ENCODE measurements around the gene UBL4B. TPM values are rescaled to one million over a fixed set of nuclear protein-coding genes. Genes with fewer than 3 reads are reported as not detected.

Gene UBL4B
- total and polyA plus RNA-seq, 2 donors (not counting 1 experiment from before 2014, with no cell fraction given), result not detected

DNA sequence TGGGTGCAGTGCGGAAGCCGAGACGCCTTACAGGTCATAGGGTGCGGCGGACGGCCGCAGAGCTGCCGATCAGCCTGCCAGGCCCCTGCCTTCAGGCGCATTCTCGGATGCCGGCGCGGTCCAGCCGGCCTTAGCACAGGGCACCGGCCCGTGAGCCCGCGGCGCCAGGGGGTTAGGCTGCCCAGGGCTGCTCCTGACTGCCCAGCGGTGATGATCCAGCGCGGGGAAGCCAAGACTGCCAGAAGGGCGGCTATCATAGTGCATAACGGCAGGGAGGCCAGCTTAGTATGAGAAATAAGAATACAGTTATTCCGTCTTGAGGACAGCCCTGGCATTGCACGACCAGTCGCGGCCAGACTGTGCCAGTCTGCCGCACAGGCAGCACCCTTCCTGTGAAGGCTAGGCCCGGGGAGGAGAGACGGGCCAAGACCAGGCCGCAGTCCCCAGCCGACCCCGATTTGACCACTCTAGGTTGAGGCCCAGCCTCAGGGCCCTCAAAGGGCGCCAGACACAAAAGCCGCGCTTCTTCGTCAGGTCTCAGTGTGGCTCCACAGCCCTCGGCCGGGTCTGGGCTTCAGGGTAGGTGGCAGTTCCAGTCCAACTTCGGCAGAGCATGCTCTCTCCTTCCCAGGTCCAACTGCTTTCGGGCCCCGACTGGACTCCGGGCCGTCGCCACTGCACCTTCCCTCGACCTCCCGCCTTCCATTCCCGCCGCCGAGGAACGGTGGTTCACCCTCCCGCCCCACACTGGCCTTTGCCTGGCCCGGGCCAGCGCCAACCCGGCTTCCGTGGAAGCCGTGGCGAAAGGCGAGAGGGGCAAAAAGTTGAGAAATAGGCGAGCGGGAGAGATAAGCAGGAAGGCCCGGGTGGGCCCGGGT is 42.6 kb upstream of the UBL4B start:
- Histone ChIP-seq H4K20me1 (ENCODE audit: control insufficient read depth, insufficient read depth, low read length, poor library complexity, severe bottlenecking) (peaks cover 4% of the 10 kb centered on the region), H2AFZ (ENCODE audit: insufficient read depth, low read depth, low read length, poor library complexity, severe bottlenecking) (peak overlapping the region; percentile 53), H3K27me3 (replicated peaks in 1 of 4; ENCODE audit: control extremely low read depth in 1 of 4, control insufficient read depth in 3 of 4, insufficient read depth in 4 of 4, low read length in 3 of 4) (peaks cover 0 to 68% (median 45%) of the 10 kb centered on the region in 4 experiments), H3K4me2 (replicated peaks; ENCODE audit: low read depth, low read length, poor library complexity, severe bottlenecking) (peak overlapping the region; percentile 81), H3K9ac (ENCODE audit: low read length) (peak overlapping the region; percentile 35), H3K9me3 (ENCODE audit: control extremely low read depth in 1 of 3, control insufficient read depth in 2 of 3, insufficient read depth in 1 of 3, low read length in 2 of 3) (peaks cover 0 to 35% (median 0%) of the 10 kb centered on the region in 3 donors), H3K27ac (ENCODE audit: low read length in 2 of 2) (no peak overlapping the region), H3K4me3 (ENCODE audit: control extremely low read depth in 1 of 5, extremely low read depth in 1 of 5, insufficient read depth in 1 of 5, low read depth in 2 of 5, low read length in 4 of 5) (peak overlapping the region in 4 of 5 experiments; percentile 9 to 60 (median 44)), H3K4me1 (ENCODE audit: control insufficient read depth in 2 of 2, insufficient read depth in 2 of 2, low read length in 2 of 2) (peaks cover 34 to 40% of the 10 kb centered on the region in 2 donors), H3K36me3 (replicated peaks in 1 of 2; ENCODE audit: control extremely low read depth in 1 of 2, control insufficient read depth in 1 of 2, extremely low read depth in 1 of 2, insufficient read depth in 2 of 2, low read length in 1 of 2) (no peaks in the 10 kb centered on the region), H3K79me2 (ENCODE audit: control insufficient read depth, insufficient read depth, low read length) (no peaks in the 10 kb centered on the region)
- Mint-ChIP-seq H3K4me3 (peak overlapping the region; percentile 94), H3K27me3 (peaks cover 66% of the 10 kb centered on the region), H3K4me1 (peaks cover 25% of the 10 kb centered on the region), H3K27ac (no peak overlapping the region), H3K9me3 (ENCODE audit: insufficient read depth) (no peaks in the 10 kb centered on the region)
- ATAC-seq (ENCODE audit: low read depth) (no peak), DNase-seq (peak; percentile 70)
- ChIA-PET CTCF (interaction anchor here (1.0 to 1.4 kb wide), 3 partner anchors 10 to 17 kb away, joined by 3 to 4 read pairs (median 4); no protein-coding TSS in a partner anchor), POLR2A (interaction anchor here (1.4 kb wide), 1 partner anchor 10 kb away, joined by 6 read pairs; no protein-coding TSS in a partner anchor)
- TF ChIP-seq EZH2 (IDR thresholded peaks at IDR 0.05; ENCODE audit: borderline replicate concordance, insufficient read depth, low read depth, low read length, poor library complexity, severe bottlenecking), result peak; percentile 99
- TF ChIP-seq CTCF (IDR thresholded peaks at IDR 0.05), result no peak
- WGBS (ENCODE audit: insufficient coverage), result 10% methylated on average over 60 of the region's 64 CpGs
- intact Hi-C loops (cut with micrococcal nuclease), result loop anchor here (2.0 kb wide), 1 partner anchor 13 kb away; no protein-coding TSS in a partner anchor
